H9 (cell line): ENCODE data around the gene RXFP3. TPM values are rescaled to one million over a fixed set of nuclear protein-coding genes. Genes with fewer than 3 reads are reported as not detected.

Source experiments
- DNase-seq: peaks from one replicate; pipeline ENCODE4 v3.0.0-alpha.2; 2017
- H2AFZ ChIP-seq: one replicate; pipeline ENCODE4 v1.6.1; 2013; ENCODE audit warnings: mild to moderate bottlenecking, low read length, control low read depth, moderate library complexity
- H2AK5ac ChIP-seq: 2 replicates; pipeline ENCODE4 v1.6.1; 2013; ENCODE audit warnings: low read length, control low read depth, mixed read lengths; ENCODE audit not compliant: insufficient read length
- H2BK120ac ChIP-seq: one replicate; pipeline ENCODE4 v1.6.1; 2013; ENCODE audit warnings: low read depth, mild to moderate bottlenecking, low read length, control low read depth, inconsistent platforms; ENCODE audit not compliant: poor library complexity, severe bottlenecking
- H2BK12ac ChIP-seq: 2 replicates; pipeline ENCODE4 v1.6.1; 2013; ENCODE audit warnings: low read length, control low read depth, mixed read lengths, low read depth; ENCODE audit not compliant: insufficient read length
- H2BK15ac ChIP-seq: 2 replicates; pipeline ENCODE4 v1.6.1; 2013; ENCODE audit warnings: low read depth, low read length, control low read depth
- H2BK20ac ChIP-seq: one replicate; pipeline ENCODE4 v1.6.1; 2013; ENCODE audit warnings: low read depth, mild to moderate bottlenecking, low read length, control low read depth, inconsistent platforms; ENCODE audit not compliant: poor library complexity, severe bottlenecking
- H2BK5ac ChIP-seq: 2 replicates; pipeline ENCODE4 v1.6.1; 2013; ENCODE audit warnings: low read length, control low read depth, mixed read lengths; ENCODE audit not compliant: insufficient read length
- H3K14ac ChIP-seq: 2 replicates; pipeline ENCODE4 v1.6.1; 2013; ENCODE audit warnings: low read length, control low read depth; ENCODE audit not compliant: insufficient read depth
- H3K18ac ChIP-seq: 2 replicates; pipeline ENCODE4 v1.6.1; 2013; ENCODE audit warnings: low read depth, mild to moderate bottlenecking, mixed read lengths, low read length, control low read depth; ENCODE audit not compliant: insufficient read length
- H3K23ac ChIP-seq: 2 replicates; pipeline ENCODE4 v1.6.1; 2013; ENCODE audit warnings: low read length, control low read depth, mixed read lengths, low read depth; ENCODE audit not compliant: insufficient read length
- H3K23me2 ChIP-seq: 2 replicates; pipeline ENCODE4 v1.6.1; 2013; ENCODE audit warnings: low read depth, mild to moderate bottlenecking, mixed read lengths, low read length, control low read depth; ENCODE audit not compliant: insufficient read length, poor library complexity, severe bottlenecking
- H3K27ac ChIP-seq: 2 replicates; pipeline ENCODE4 v1.5.1; 2013; ENCODE audit warnings: low read length, control low read depth, mixed read lengths, low read depth; ENCODE audit not compliant: insufficient read length
- H3K27me3 ChIP-seq: 2 replicates; pipeline ENCODE4 v1.6.1; 2013; ENCODE audit warnings: low read length, control low read depth, inconsistent platforms; ENCODE audit not compliant: insufficient read depth
- H3K4ac ChIP-seq: 2 replicates; pipeline ENCODE4 v1.6.1; 2013; ENCODE audit warnings: low read depth, mild to moderate bottlenecking, control low read depth, inconsistent platforms, low read length, moderate library complexity
- H3K4me1 ChIP-seq: 2 replicates; pipeline ENCODE4 v1.6.1; 2013; ENCODE audit warnings: low read length, control low read depth, inconsistent platforms; ENCODE audit not compliant: insufficient read depth
- H3K4me2 ChIP-seq: 2 replicates; pipeline ENCODE4 v1.6.1; 2013; ENCODE audit warnings: low read length, control low read depth, mixed read lengths; ENCODE audit not compliant: insufficient read length, insufficient read depth
- H3K56ac ChIP-seq: 2 replicates; pipeline ENCODE4 v1.6.1; 2013; ENCODE audit warnings: low read depth, mild to moderate bottlenecking, mixed read lengths, low read length, control low read depth; ENCODE audit not compliant: insufficient read length
- H3K79me1 ChIP-seq: 2 replicates; pipeline ENCODE4 v1.6.1; 2013; ENCODE audit warnings: low read depth, mild to moderate bottlenecking, moderate library complexity, low read length, control low read depth, inconsistent platforms; ENCODE audit not compliant: insufficient read depth, poor library complexity, severe bottlenecking
- H3K79me2 ChIP-seq: 2 replicates; pipeline ENCODE4 v1.6.1; 2013; ENCODE audit warnings: low read length, control low read depth, inconsistent platforms; ENCODE audit not compliant: insufficient read depth
- H3K9ac ChIP-seq: 2 replicates; pipeline ENCODE4 v1.6.1; 2013; ENCODE audit warnings: low read length, control low read depth, mixed read lengths; ENCODE audit not compliant: insufficient read length; ENCODE audit errors: extremely low read depth
- H3K9me3 ChIP-seq: one replicate; pipeline ENCODE4 v1.6.1; 2013; ENCODE audit warnings: low read depth, low read length, inconsistent platforms; ENCODE audit not compliant: control insufficient read depth
- H3T11ph ChIP-seq: one replicate; pipeline ENCODE4 v1.6.1; 2013; ENCODE audit warnings: mild to moderate bottlenecking, low read length, control low read depth, inconsistent platforms
- H4K20me1 ChIP-seq: one replicate; pipeline ENCODE4 v1.6.1; 2013; ENCODE audit not compliant: control insufficient read depth, insufficient read length, insufficient read depth
- H4K5ac ChIP-seq: 2 replicates; pipeline ENCODE4 v1.6.1; 2013; ENCODE audit warnings: low read depth, mild to moderate bottlenecking, mixed read lengths, low read length, control low read depth; ENCODE audit not compliant: insufficient read length
- H4K8ac ChIP-seq: replicated peaks from 2 replicates; pipeline ENCODE4 v1.6.1; 2013; ENCODE audit warnings: low read length, control low read depth, mixed read lengths, low read depth; ENCODE audit not compliant: insufficient read length
- H4K91ac ChIP-seq: 2 replicates; pipeline ENCODE4 v1.6.1; 2013; ENCODE audit warnings: low read depth, mild to moderate bottlenecking, moderate library complexity, mixed read lengths, low read length, control low read depth; ENCODE audit not compliant: insufficient read length
- H3K27ac Mint-ChIP-seq, 3 experiments: 2 replicates in 2 of 3; 3 replicates in 1 of 3; pipeline ENCODE4 v1.8.0; 2020 to 2021; ENCODE audit warnings: mixed read lengths in 3 of 3, mild to moderate bottlenecking in 1 of 3, moderate library complexity in 1 of 3
- H3K27me3 Mint-ChIP-seq: 2 replicates; pipeline ENCODE4 v1.8.0; 2021; ENCODE audit warnings: low read depth, mild to moderate bottlenecking, moderate library complexity, mixed read lengths
- H3K36me3 Mint-ChIP-seq, 3 experiments: 2 replicates in 2 of 3; 3 replicates in 1 of 3; pipeline ENCODE4 v1.8.0; 2020 to 2021; ENCODE audit warnings: low read depth in 3 of 3, mixed read lengths in 3 of 3; ENCODE audit not compliant: insufficient read depth in 1 of 3
- H3K4me1 Mint-ChIP-seq, 2 experiments: 2 replicates each; pipeline ENCODE4 v1.8.0; 2020; ENCODE audit warnings: mixed read lengths in 2 of 2
- H3K4me3 Mint-ChIP-seq, 2 experiments: 2 replicates in 1 of 2; 3 replicates in 1 of 2; pipeline ENCODE4 v1.8.0; 2020 to 2021; ENCODE audit warnings: mild to moderate bottlenecking in 2 of 2, mixed read lengths in 2 of 2, moderate library complexity in 1 of 2
- H3K9me3 Mint-ChIP-seq, 2 experiments: 2 replicates in 1 of 2; 3 replicates in 1 of 2; pipeline ENCODE4 v1.8.0; 2020; ENCODE audit warnings: mild to moderate bottlenecking in 2 of 2, mixed read lengths in 2 of 2, moderate library complexity in 1 of 2
- WGBS: extraction: QIAGEN DNeasy Blood & Tissue Kit; methylation state at CpG from one replicate; pipeline ENCODE4 v1.1.7; 2013; ENCODE audit warnings: missing lambda C conversion rate, low lambda C conversion rate, mixed read lengths; ENCODE audit not compliant: insufficient read length; ENCODE audit errors: extremely low coverage; 5-methylcytosine and 5-hydroxymethylcytosine counted together
- total RNA-seq: library from RNA; stranded (reverse); gene quantifications from 2 replicates; pipeline ENCODE4 v1.2.1, GENCODE V29; 2021
- TF ChIP-seq, protein P1 (sequence below): fragments of 200-600 bp; sonication (generic); conservative IDR thresholded peaks from 3 replicates; pipeline ENCODE4 v1.8.0; 2021; ENCODE audit warnings: antibody characterized with exemption, mild to moderate bottlenecking

RXFP3 gene
- total RNA-seq, 1 experiment from 2014 or later = not detected

DNA sequence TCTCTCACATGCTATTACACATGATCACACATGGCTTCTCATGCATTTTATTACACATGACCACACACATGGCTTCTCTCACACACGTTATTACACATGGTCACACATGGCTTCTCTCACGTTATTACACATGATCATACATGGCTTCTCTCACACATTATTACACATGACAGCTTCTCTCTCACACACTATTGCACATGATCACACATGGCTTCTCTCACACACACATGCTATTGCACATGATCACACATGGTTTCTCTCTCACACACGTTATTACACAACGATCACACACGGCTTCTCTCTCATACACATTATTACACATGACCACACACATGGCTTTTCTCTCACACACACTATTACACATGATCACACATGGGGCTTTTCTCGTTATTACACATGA lies 49.3 kb downstream of the RXFP3 start:
- H3K4me2 ChIP-seq = no peak overlapping the region
- no peak overlapping the region for H2BK15ac ChIP-seq
- H3K9ac ChIP-seq = no peak overlapping the region
- H3K23me2 ChIP-seq = no peaks in the 10 kb centered on the region
- no peak overlapping the region for H3K4me3 Mint-ChIP-seq
- no peak overlapping the region for H3T11ph ChIP-seq
- no peak overlapping the region for H4K8ac ChIP-seq
- no peak overlapping the region for H4K5ac ChIP-seq
- no peak overlapping the region for H2BK12ac ChIP-seq
- no peaks in the 10 kb centered on the region; the same call in 1 of the 2 replicates for H3K4me1 ChIP-seq
- no peak for DNase-seq
- no peaks in the 10 kb centered on the region for H3K27me3 ChIP-seq
- no peak overlapping the region for H3K18ac ChIP-seq
- no peak overlapping the region for H3K56ac ChIP-seq
- H3K23ac ChIP-seq = no peak overlapping the region
- peaks cover 0 to 11% of the 10 kb centered on the region in 2 experiments; a peak in 1 of 4 replicates for H3K4me1 Mint-ChIP-seq
- TF ChIP-seq, protein P1, sequence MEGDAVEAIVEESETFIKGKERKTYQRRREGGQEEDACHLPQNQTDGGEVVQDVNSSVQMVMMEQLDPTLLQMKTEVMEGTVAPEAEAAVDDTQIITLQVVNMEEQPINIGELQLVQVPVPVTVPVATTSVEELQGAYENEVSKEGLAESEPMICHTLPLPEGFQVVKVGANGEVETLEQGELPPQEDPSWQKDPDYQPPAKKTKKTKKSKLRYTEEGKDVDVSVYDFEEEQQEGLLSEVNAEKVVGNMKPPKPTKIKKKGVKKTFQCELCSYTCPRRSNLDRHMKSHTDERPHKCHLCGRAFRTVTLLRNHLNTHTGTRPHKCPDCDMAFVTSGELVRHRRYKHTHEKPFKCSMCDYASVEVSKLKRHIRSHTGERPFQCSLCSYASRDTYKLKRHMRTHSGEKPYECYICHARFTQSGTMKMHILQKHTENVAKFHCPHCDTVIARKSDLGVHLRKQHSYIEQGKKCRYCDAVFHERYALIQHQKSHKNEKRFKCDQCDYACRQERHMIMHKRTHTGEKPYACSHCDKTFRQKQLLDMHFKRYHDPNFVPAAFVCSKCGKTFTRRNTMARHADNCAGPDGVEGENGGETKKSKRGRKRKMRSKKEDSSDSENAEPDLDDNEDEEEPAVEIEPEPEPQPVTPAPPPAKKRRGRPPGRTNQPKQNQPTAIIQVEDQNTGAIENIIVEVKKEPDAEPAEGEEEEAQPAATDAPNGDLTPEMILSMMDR = no peak
- H3K79me2 ChIP-seq = no peaks in the 10 kb centered on the region
- no peak overlapping the region for H2BK20ac ChIP-seq
- WGBS = 100% methylated on average over 3 of the region's 6 CpGs
- H2BK5ac ChIP-seq = no peak overlapping the region
- no peaks in the 10 kb centered on the region for H3K9me3 Mint-ChIP-seq
- no peaks in the 10 kb centered on the region for H3K79me1 ChIP-seq
- H3K4ac ChIP-seq = no peak overlapping the region
- H3K27me3 Mint-ChIP-seq = no peaks in the 10 kb centered on the region
- no peak overlapping the region for H3K27ac Mint-ChIP-seq
- no peak overlapping the region for H4K91ac ChIP-seq
- H3K14ac ChIP-seq = no peak overlapping the region
- H2AFZ ChIP-seq = no peak overlapping the region
- H4K20me1 ChIP-seq = no peaks in the 10 kb centered on the region
- H3K36me3 Mint-ChIP-seq = peaks cover 15 to 21% (median 16%) of the 10 kb centered on the region in 3 experiments; a peak in 6 of 7 replicates
- H2BK120ac ChIP-seq = no peak overlapping the region
- peaks cover 8% of the 10 kb centered on the region for H3K9me3 ChIP-seq
- no peak overlapping the region for H2AK5ac ChIP-seq
- no peak overlapping the region for H3K27ac ChIP-seq

Other genes starting within 250 kb of the RXFP3 start
- gene ADAMTS12, start 44.4 kb upstream of the RXFP3 start, total RNA-seq = 5.2 and 6.2 TPM in 2 replicates
- not detected in 2 replicates for gene SLC45A2, start 48.3 kb downstream of the RXFP3 start, total RNA-seq
- gene AMACR, start 71.7 kb downstream of the RXFP3 start, total RNA-seq = 8.2 and 9.7 TPM in 2 replicates
- gene C1QTNF3, start 106.8 kb downstream of the RXFP3 start, total RNA-seq = 1.1 TPM in 2 replicates